ENCODE measurements around the gene METTL26. TPM values are rescaled to one million over a fixed set of nuclear protein-coding genes. Genes with fewer than 3 reads are reported as not detected.

METTL26 gene
- total and polyA plus RNA-seq, 2 of the 8 experiments (the other 6 are each of a cell fraction or from before 2014, with no cell fraction given): 100 to 186 TPM

DNA sequence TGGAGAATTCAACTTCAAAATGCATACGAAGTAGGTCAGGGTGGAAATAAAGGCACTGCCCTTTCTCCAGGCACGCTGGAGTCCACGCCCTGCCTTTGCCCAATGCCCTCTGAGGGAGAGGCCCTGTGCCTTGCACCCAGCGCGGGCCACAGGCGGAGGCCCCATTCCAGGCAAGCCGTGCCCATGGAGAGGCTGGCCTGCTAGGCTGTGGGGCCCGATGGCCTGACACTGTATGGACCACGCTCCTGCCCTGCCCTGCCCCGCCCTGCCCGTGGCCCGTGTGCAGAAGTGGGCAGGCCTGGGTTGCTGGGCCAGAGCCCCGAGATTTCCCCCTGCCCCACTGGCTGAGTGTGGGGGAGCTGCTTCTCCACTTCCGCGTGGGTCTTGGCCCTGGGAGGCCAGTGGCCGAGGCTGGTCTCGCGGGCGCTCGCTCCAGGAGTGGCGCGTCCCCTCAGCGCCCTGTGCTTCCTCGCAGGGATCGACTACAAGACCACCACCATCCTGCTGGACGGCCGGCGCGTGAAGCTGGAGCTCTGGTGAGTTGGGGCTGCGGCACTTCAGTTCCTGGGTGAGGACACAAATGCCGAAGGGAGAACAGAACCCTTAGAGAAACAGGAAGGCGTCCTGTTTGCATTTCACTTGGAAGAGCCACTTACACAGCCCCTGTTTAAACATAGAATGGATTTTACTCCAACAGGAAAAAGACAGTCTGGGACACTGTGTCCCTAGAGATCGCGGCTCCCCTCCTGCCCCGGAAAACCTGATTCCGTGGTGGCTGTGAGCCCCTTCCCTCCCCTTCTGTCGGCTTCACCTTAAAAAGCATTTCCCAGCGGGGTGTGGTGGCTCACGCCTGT, 19.1 kb downstream of the METTL26 start:
- Histone ChIP-seq H3K79me2 (ENCODE audit: control insufficient read depth in 1 of 2, insufficient read depth in 2 of 2, low read length in 2 of 2) (no peaks in the 10 kb centered on the region), H2BK15ac (ENCODE audit: low read length) (no peak overlapping the region), H4K8ac (ENCODE audit: extremely low read depth, insufficient read depth, low read length) (no peak overlapping the region), H2AFZ (ENCODE audit: low read length) (no peak overlapping the region), H2BK5ac (ENCODE audit: low read depth, low read length) (no peak overlapping the region), H3K36me3 (ENCODE audit: control insufficient read depth in 2 of 4, insufficient read depth in 4 of 4, low read length in 3 of 4) (no peaks in the 10 kb centered on the region; a peak in 1 of 8 replicates), H3K23me2 (ENCODE audit: low read depth, low read length) (no peaks in the 10 kb centered on the region), H3K4me3 (ENCODE audit: extremely low read depth in 1 of 4, insufficient read depth in 2 of 4, low read depth in 3 of 4, low read length in 4 of 4) (no peak overlapping the region), H4K91ac (replicated peaks; ENCODE audit: insufficient read length, low read length) (no peak overlapping the region), H2BK12ac (ENCODE audit: low read depth, low read length) (no peak overlapping the region), H3K4me1 (replicated peaks in 1 of 4; ENCODE audit: control insufficient read depth in 3 of 4, insufficient read depth in 4 of 4, low read length in 3 of 4) (peaks cover 0 to 5% (median under 1%) of the 10 kb centered on the region in 4 experiments; a peak in 2 of 7 replicates), H3K27ac (ENCODE audit: low read depth, low read length) (no peak overlapping the region), H3K4ac (replicated peaks; ENCODE audit: insufficient read length, low read depth, low read length) (no peak overlapping the region), H3K4me2 (ENCODE audit: insufficient read depth in 1 of 2, low read depth in 2 of 2, low read length in 2 of 2) (no peak overlapping the region), H4K5ac (ENCODE audit: insufficient read length, low read depth, low read length) (no peak overlapping the region), H3K9me3 (ENCODE audit: insufficient read depth in 2 of 2, low read depth in 1 of 2, low read length in 1 of 2) (no peaks in the 10 kb centered on the region), H2BK20ac (ENCODE audit: low read length) (no peak overlapping the region), H3K79me1 (ENCODE audit: low read depth, low read length) (peaks cover 6% of the 10 kb centered on the region), H4K20me1 (replicated peaks in 1 of 2; ENCODE audit: control insufficient read depth in 1 of 2, insufficient read depth in 2 of 2, low read length in 2 of 2) (peaks cover 4% of the 10 kb centered on the region in 2 experiments), H2BK120ac (replicated peaks; ENCODE audit: low read depth, low read length) (no peak overlapping the region), H3K18ac (ENCODE audit: extremely low read depth, low read length) (no peak overlapping the region), H3K14ac (ENCODE audit: insufficient read length) (no peak overlapping the region), H3K9ac (replicated peaks in 1 of 4; ENCODE audit: extremely low read depth in 1 of 4, low read depth in 3 of 4, low read length in 3 of 4) (no peak overlapping the region), H3K56ac (replicated peaks; ENCODE audit: insufficient read length, low read depth, low read length) (no peak overlapping the region), H3K23ac (ENCODE audit: insufficient read length) (no peak overlapping the region), H3K27me3 (replicated peaks in 1 of 4; ENCODE audit: control insufficient read depth in 3 of 4, extremely low read depth in 1 of 4, insufficient read depth in 3 of 4, low read length in 3 of 4) (no peaks in the 10 kb centered on the region), H2AK5ac (ENCODE audit: low read depth, low read length) (no peak overlapping the region)
- FAIRE-seq (no peak), DNase-seq (ENCODE audit: low read depth in 1 of 2, low spot score in 2 of 2) (no peak)
- 94% methylated on average over 33 of the region's 39 CpGs; no CpG with 5 or more reads in 1 of the 2 experiments for WGBS, 2 experiments (ENCODE audit: extremely low coverage in 1 of 2, insufficient coverage in 1 of 2, insufficient read length in 1 of 2, insufficient replicate concordance in 2 of 2, low coverage in 1 of 2, low lambda C conversion rate in 2 of 2, missing lambda C conversion rate in 1 of 2)
- CTCF ChIA-PET (ENCODE audit: partially characterized antibody): interaction anchor here (1.3 to 2.5 kb wide), 2 partner anchors 11 to 17 kb away, joined by 3 to 7 read pairs; no protein-coding TSS in a partner anchor
- POLR2A ChIA-PET (ENCODE audit: partially characterized antibody): no interaction called here
- TF ChIP-seq EP300 (IDR thresholded peaks at IDR 0.05; ENCODE audit: borderline replicate concordance in 1 of 2, low read depth in 2 of 2, low read length in 2 of 2) (no peak), JUN (IDR thresholded peaks at IDR 0.05; ENCODE audit: low read depth, low read length) (no peak), ASH2L (IDR thresholded peaks at IDR 0.05; ENCODE audit: low read length) (no peak), ZNF274 (IDR thresholded peaks at IDR 0.05; ENCODE audit: borderline replicate concordance, extremely low read depth, low read length) (no peak), KDM1A (IDR thresholded peaks at IDR 0.05; ENCODE audit: borderline replicate concordance, low read length) (no peak), BACH1 (IDR thresholded peaks at IDR 0.05; ENCODE audit: low read length) (no peak), NRF1 (IDR thresholded peaks at IDR 0.05; ENCODE audit: low read depth, low read length) (no peak), GABPA (IDR thresholded peaks at IDR 0.05; ENCODE audit: borderline replicate concordance, insufficient read depth, low read length) (no peak), SIRT6 (IDR thresholded peaks at IDR 0.05; ENCODE audit: low read length) (no peak), TEAD4 (IDR thresholded peaks at IDR 0.05; ENCODE audit: low read depth, low read length) (no peak), GTF2F1 (IDR thresholded peaks at IDR 0.05; ENCODE audit: borderline replicate concordance, low read depth, low read length) (no peak), HDAC2 (IDR thresholded peaks at IDR 0.05; ENCODE audit: borderline replicate concordance in 1 of 2, low read depth in 2 of 2, low read length in 2 of 2) (no peak)

All from H1 (cell line).